T-helper 1 cell treated with Interleukin-12 subunit alpha and Interleukin-12 subunit beta and Interleukin-4 antibody, amounts not matched to agents 30 ng/mL and 1 ng/mL, for 36 hours (primary cell): ENCODE results near the gene ZC2HC1C. TPM values are rescaled to one million over a fixed set of nuclear protein-coding genes. Genes with fewer than 3 reads are reported as not detected.

Source experiments
- intact Hi-C: fragments of 100-400 bp; cut with micrococcal nuclease; formaldehyde crosslinking; loops from one replicate; pipeline ENCODE4 v1.15.1; 2024
- total RNA-seq: library from RNA; stranded (reverse); gene quantifications from 2 replicates; pipeline ENCODE4 v1.2.3, GENCODE V29; 2022

The ZC2HC1C gene
- total RNA-seq, 1 donor from 2014 or later: 1.3 TPM

- intact Hi-C loops: loop anchor here (1.0 to 5.0 kb wide), 9 partner anchors 48 to 854 kb away; partner anchors contain the start of genes ERG28, TGFB3, TMED10 and TTLL5
Measured at GRCh38 chr14:75127903-75128595, 58.6 kb downstream of the ZC2HC1C start.

- intact Hi-C loops: loop anchor here (5.0 kb wide), 1 partner anchor 854 kb away; the partner anchor contains the start of gene TGFB3
Measured at GRCh38 chr14:75128596-75128990, 59.2 kb downstream of the ZC2HC1C start.

Other genes with a start within 250 kb of the ZC2HC1C start
- gene PROX2, start 193.5 kb upstream of the ZC2HC1C start, total RNA-seq: 0.05 TPM in 1 of 2 replicates, not detected in the other
- 87.6 and 95.8 TPM in 2 replicates for gene DLST, start 187.7 kb upstream of the ZC2HC1C start, total RNA-seq
- gene RPS6KL1, start 146.4 kb upstream of the ZC2HC1C start, total RNA-seq: 5.7 and 5.9 TPM in 2 replicates
- 0.20 and 0.29 TPM in 2 replicates for gene PGF, start 114.0 kb upstream of the ZC2HC1C start, total RNA-seq
- 45.0 and 50.6 TPM in 2 replicates for gene EIF2B2, start 66.7 kb upstream of the ZC2HC1C start, total RNA-seq
- gene MLH3, start 18.2 kb upstream of the ZC2HC1C start, total RNA-seq: 18.3 and 20.2 TPM in 2 replicates
- gene ACYP1, start 5.6 kb upstream of the ZC2HC1C start, total RNA-seq: 34.4 and 35.0 TPM in 2 replicates
- 81.3 and 83.5 TPM in 2 replicates for gene NEK9, start 57.4 kb downstream of the ZC2HC1C start, total RNA-seq
- gene TMED10, start 107.0 kb downstream of the ZC2HC1C start, total RNA-seq: 238 and 244 TPM in 2 replicates
- gene FOS, start 209.2 kb downstream of the ZC2HC1C start, total RNA-seq: 12.7 and 15.5 TPM in 2 replicates